ENCODE measurements around the gene BACH2. TPM values are rescaled to one million over a fixed set of nuclear protein-coding genes. Genes with fewer than 3 reads are reported as not detected.

Gene BACH2
- total and polyA plus RNA-seq, 2 of the 8 experiments (the other 6 are each of a cell fraction or from before 2014, with no cell fraction given): 1.9 to 5.9 TPM

- ChIA-PET POLR2A (ENCODE audit: partially characterized antibody) (interaction anchor here (2.0 kb wide), 1 partner anchor 16 kb away, joined by 4 read pairs; no protein-coding TSS in a partner anchor), CTCF (ENCODE audit: partially characterized antibody) (interaction anchor here (1.6 to 1.7 kb wide), 2 partner anchors 160 to 163 kb away, joined by 4 read pairs; no protein-coding TSS in a partner anchor)
- H3K79me2 ChIP-seq (ENCODE audit: control insufficient read depth in 1 of 2, insufficient read depth in 2 of 2, low read length in 2 of 2): no peaks in the 10 kb centered on the region
- no peak for DNase-seq (ENCODE audit: low read depth in 1 of 2, low spot score in 2 of 2)
- TF ChIP-seq TEAD4 (IDR thresholded peaks at IDR 0.05; ENCODE audit: low read depth, low read length): no peak
- TF ChIP-seq FOSL1 (IDR thresholded peaks at IDR 0.05; ENCODE audit: insufficient read depth, low read depth, low read length): no peak
- no peak overlapping the region for H3K4ac ChIP-seq (replicated peaks; ENCODE audit: insufficient read length, low read depth, low read length)
- no peak overlapping the region for H4K5ac ChIP-seq (ENCODE audit: insufficient read length, low read depth, low read length)
- H3K4me1 ChIP-seq (replicated peaks in 1 of 4; ENCODE audit: control insufficient read depth in 3 of 4, insufficient read depth in 4 of 4, low read length in 3 of 4): no peaks in the 10 kb centered on the region
- no peaks in the 10 kb centered on the region for H3K27me3 ChIP-seq (replicated peaks in 1 of 4; ENCODE audit: control insufficient read depth in 3 of 4, extremely low read depth in 1 of 4, insufficient read depth in 3 of 4, low read length in 3 of 4)
- H3K56ac ChIP-seq (replicated peaks; ENCODE audit: insufficient read length, low read depth, low read length): no peak overlapping the region
- no peak overlapping the region for H3K18ac ChIP-seq (ENCODE audit: extremely low read depth, low read length)
- no peaks in the 10 kb centered on the region for H3K79me1 ChIP-seq (ENCODE audit: low read depth, low read length)
- no peak overlapping the region for H2BK5ac ChIP-seq (ENCODE audit: low read depth, low read length)
- no peaks in the 10 kb centered on the region for H3K23me2 ChIP-seq (ENCODE audit: low read depth, low read length)
- H2BK15ac ChIP-seq (ENCODE audit: low read length): no peak overlapping the region
- H4K8ac ChIP-seq (ENCODE audit: extremely low read depth, insufficient read depth, low read length): no peak overlapping the region
- no peak overlapping the region for H3K9ac ChIP-seq (replicated peaks in 1 of 4; ENCODE audit: extremely low read depth in 1 of 4, low read depth in 3 of 4, low read length in 3 of 4)
- no peak overlapping the region for H4K91ac ChIP-seq (replicated peaks; ENCODE audit: insufficient read length, low read length)
- no peak overlapping the region for H2AK5ac ChIP-seq (ENCODE audit: low read depth, low read length)
- H3K9me3 ChIP-seq (ENCODE audit: insufficient read depth in 2 of 2, low read depth in 1 of 2, low read length in 1 of 2): no peaks in the 10 kb centered on the region
- H3K14ac ChIP-seq (ENCODE audit: insufficient read length): no peak overlapping the region
- H2BK120ac ChIP-seq (replicated peaks; ENCODE audit: low read depth, low read length): no peak overlapping the region
- 90% methylated on average over 4 of the region's 4 CpGs; no CpG with 5 or more reads in 1 of the 2 experiments for WGBS, 2 experiments (ENCODE audit: extremely low coverage in 1 of 2, insufficient coverage in 1 of 2, insufficient read length in 1 of 2, insufficient replicate concordance in 2 of 2, low coverage in 1 of 2, low lambda C conversion rate in 2 of 2, missing lambda C conversion rate in 1 of 2)
- H3K27ac ChIP-seq (ENCODE audit: low read depth, low read length): no peak overlapping the region
- no peaks in the 10 kb centered on the region for H3K36me3 ChIP-seq (ENCODE audit: control insufficient read depth in 2 of 4, insufficient read depth in 4 of 4, low read length in 3 of 4)
- no peak for FAIRE-seq
- no peak overlapping the region for H3K23ac ChIP-seq (ENCODE audit: insufficient read length)
- no peaks in the 10 kb centered on the region for H4K20me1 ChIP-seq (replicated peaks in 1 of 2; ENCODE audit: control insufficient read depth in 1 of 2, insufficient read depth in 2 of 2, low read length in 2 of 2)
- H2BK12ac ChIP-seq (ENCODE audit: low read depth, low read length): 0 out of 2 replicates have a peak overlapping the region, but pooled peaks have one; percentile 41
- 0 out of 2 replicates have a peak overlapping the region, but pooled peaks have one; percentile 37 for H2AFZ ChIP-seq (ENCODE audit: low read length)
- H3K4me2 ChIP-seq (ENCODE audit: insufficient read depth in 1 of 2, low read depth in 2 of 2, low read length in 2 of 2): no peak overlapping the region
- no peak overlapping the region for H3K4me3 ChIP-seq (ENCODE audit: extremely low read depth in 1 of 4, insufficient read depth in 2 of 4, low read depth in 3 of 4, low read length in 4 of 4)
- H2BK20ac ChIP-seq (ENCODE audit: low read length): no peak overlapping the region
Observed at GRCh38 chr6:90314514-90314913, 17.9 kb upstream of the BACH2 start.
